MM.1S (cell line): ENCODE measurements around the gene CUL2.

Source experiments
- EZH2phosphoT487 ChIP-seq: fragments of 300-600 bp; sonication (generic); IDR thresholded peaks from 2 replicates; pipeline ENCODE4 v1.6.1; 2018; ENCODE audit warnings: antibody characterized with exemption, low read length
- TF ChIP-seq, protein P1 (sequence below): fragments of 300-600 bp; sonication (generic); IDR thresholded peaks from 2 replicates; pipeline ENCODE4 v1.5.1; 2016; ENCODE audit warnings: antibody characterized with exemption, low read length, mixed read lengths

DNA sequence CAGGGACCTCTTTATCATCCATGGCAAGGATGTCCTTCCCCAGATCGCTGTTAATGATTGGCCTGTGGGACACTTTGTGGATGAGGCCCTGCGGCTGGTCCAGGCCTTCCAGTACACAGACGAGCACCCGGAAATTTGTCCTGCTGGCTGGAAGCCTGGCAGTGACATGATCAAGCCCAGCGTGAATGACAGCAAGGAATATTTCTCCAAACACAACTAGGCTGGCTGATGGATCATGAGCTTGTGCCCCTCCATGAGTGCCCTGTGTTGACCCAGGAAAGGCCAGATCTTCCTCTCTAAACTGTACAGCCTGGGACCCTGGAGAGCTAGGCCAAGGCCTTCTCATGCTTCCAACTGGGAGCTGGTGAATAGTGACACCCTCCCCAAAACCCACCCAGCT is 124.1 kb downstream of the CUL2 start:
- no peak for TF ChIP-seq EZH2phosphoT487
- TF ChIP-seq, protein P1, sequence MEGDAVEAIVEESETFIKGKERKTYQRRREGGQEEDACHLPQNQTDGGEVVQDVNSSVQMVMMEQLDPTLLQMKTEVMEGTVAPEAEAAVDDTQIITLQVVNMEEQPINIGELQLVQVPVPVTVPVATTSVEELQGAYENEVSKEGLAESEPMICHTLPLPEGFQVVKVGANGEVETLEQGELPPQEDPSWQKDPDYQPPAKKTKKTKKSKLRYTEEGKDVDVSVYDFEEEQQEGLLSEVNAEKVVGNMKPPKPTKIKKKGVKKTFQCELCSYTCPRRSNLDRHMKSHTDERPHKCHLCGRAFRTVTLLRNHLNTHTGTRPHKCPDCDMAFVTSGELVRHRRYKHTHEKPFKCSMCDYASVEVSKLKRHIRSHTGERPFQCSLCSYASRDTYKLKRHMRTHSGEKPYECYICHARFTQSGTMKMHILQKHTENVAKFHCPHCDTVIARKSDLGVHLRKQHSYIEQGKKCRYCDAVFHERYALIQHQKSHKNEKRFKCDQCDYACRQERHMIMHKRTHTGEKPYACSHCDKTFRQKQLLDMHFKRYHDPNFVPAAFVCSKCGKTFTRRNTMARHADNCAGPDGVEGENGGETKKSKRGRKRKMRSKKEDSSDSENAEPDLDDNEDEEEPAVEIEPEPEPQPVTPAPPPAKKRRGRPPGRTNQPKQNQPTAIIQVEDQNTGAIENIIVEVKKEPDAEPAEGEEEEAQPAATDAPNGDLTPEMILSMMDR = no peak
